Epithelial cell of prostate (primary cell): ENCODE measurements around the gene TTC7B.

Source experiments
- DNase-seq: peaks from one replicate; pipeline ENCODE4 v3.0.0-alpha.2; 2011; ENCODE audit warnings: low read depth, low spot score
- H3K27ac ChIP-seq: fragments of 450-650 bp; 2 replicates; pipeline ENCODE4 v1.5.1; 2017; ENCODE audit warnings: mild to moderate bottlenecking

The TTC7B gene

DNA sequence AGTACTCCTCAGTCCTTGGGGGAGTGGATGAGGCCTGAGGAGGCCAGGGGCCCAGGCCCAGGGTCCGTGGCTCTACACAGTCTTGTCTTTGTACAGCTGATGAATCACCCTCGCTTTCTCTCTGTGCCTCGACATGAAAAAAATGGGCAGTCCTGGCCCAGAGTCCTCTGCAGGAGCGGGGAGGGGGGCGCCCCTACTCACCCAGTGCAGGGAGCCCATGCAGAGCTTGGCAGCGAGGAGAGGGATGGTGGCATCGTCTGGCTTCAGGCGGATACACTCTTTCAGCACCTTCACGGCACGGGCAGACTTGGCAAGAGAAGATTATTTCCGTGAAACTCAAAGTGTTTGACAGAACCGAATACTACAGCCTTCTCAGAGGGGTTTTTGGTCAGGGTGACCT is 159.3 kb downstream of the TTC7B start:
- H3K27ac ChIP-seq, result no peak overlapping the region
- no peak for DNase-seq

GRCh38 chr14:90655829-90656228 is 160.4 kb downstream of the TTC7B start:
- no peak overlapping the region for H3K27ac ChIP-seq
- no peak for DNase-seq

GRCh38 chr14:90654831-90655276 is 161.4 kb downstream of the TTC7B start:
- H3K27ac ChIP-seq, result no peak overlapping the region
- DNase-seq, result no peak

GRCh38 chr14:90652626-90653025 is 163.6 kb downstream of the TTC7B start:
- no peak overlapping the region for H3K27ac ChIP-seq
- DNase-seq, result no peak

GRCh38 chr14:90651976-90652560 is 164.2 kb downstream of the TTC7B start:
- no peak overlapping the region for H3K27ac ChIP-seq
- no peak for DNase-seq

- no peak overlapping the region for H3K27ac ChIP-seq
- no peak for DNase-seq
Measured at GRCh38 chr14:90651271-90651804, 164.9 kb downstream of the TTC7B start.

GRCh38 chr14:90649557-90650135 is 166.6 kb downstream of the TTC7B start:
- no peak for DNase-seq
- H3K27ac ChIP-seq, result no peak overlapping the region

GRCh38 chr14:90649083-90649482 is 167.1 kb downstream of the TTC7B start:
- H3K27ac ChIP-seq, result no peak overlapping the region
- DNase-seq, result no peak

DNA sequence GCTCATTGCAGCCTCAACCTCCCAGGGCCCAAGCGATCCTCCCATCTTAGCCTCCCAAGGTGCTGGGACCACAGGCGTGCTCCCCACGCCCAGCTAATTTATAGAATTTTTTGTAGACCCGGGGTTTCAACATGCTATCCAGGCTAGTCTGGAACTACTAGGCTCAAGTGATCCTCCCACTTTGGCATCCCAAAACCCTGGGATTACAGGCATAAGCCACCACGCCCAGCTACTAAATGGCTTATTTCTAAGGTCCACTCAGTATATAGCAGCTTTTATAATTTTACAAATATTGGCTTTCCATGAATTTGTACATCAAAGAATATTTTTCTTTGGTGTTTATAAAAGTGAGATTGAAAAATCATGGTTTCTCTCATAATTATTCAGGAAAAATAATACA is 167.8 kb downstream of the TTC7B start:
- no peak for DNase-seq
- no peak overlapping the region for H3K27ac ChIP-seq

DNA sequence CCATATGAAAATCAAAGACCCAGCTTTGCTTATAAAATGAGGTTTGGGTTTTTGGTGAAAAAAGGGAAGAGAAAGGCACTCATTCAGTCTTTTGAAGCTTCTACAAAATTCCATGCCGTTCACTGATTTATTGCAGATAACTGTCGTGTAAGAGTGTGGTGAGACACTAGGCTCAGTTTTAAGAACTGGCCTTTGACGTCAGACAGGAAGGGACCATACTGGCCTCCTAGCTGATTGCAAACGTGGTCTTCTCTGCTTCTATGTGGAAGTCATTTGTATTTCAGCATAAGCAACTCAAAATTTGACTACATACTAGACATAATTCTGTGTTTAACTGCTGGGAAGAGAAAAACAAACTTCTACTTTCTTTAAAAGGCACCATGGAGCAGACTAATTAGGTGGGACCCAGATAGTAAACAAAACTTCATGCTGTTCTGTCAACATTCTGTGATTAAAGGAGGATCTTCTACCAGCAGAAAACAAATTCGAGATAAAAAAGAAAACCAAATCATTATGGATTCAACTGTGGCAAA is 168.7 kb downstream of the TTC7B start:
- DNase-seq, result no peak
- H3K27ac ChIP-seq, result no peak overlapping the region

- DNase-seq, result peak; percentile 16
- no peak overlapping the region for H3K27ac ChIP-seq
Measured at GRCh38 chr14:90645842-90646443, 170.3 kb downstream of the TTC7B start.

GRCh38 chr14:90644882-90645281 is 171.3 kb downstream of the TTC7B start:
- no peak for DNase-seq
- no peak overlapping the region for H3K27ac ChIP-seq

GRCh38 chr14:90643982-90644670 is 172.1 kb downstream of the TTC7B start:
- no peak overlapping the region for H3K27ac ChIP-seq
- no peak for DNase-seq

DNA sequence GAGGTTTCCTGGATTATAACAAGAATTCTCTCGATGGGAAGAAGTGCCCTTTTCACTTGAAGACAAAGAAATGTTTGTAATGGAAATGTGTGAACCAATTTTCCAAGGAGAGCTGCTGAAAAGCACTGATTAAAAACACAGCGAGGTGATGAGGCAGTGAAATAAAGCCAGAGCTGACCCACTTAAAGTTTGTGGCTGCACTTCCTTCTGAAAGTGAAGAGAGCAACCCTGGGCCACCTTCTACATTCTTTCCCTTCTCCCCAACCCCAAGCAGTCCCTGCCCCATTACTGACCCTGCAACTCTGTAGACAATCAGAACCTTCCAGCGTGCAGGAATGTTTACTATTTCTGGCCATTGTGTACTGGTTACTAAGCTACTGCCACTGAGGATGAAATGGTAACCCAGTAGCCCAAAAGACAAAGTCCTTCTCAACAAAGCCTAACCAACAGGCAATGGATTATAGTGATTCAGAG is 173.9 kb downstream of the TTC7B start:
- no peak for DNase-seq

GRCh38 chr14:90641615-90642243 is 174.5 kb downstream of the TTC7B start:
- H3K27ac ChIP-seq, result no peak overlapping the region

More for the DNA sequence above, 173.9 kb downstream of the TTC7B start:
- H3K27ac ChIP-seq, result no peak overlapping the region

GRCh38 chr14:90641168-90641567 is 175.1 kb downstream of the TTC7B start:
- no peak overlapping the region for H3K27ac ChIP-seq
- no peak for DNase-seq

More at GRCh38 chr14:90641615-90642243, 174.5 kb downstream of the TTC7B start:
- DNase-seq, result no peak

DNA sequence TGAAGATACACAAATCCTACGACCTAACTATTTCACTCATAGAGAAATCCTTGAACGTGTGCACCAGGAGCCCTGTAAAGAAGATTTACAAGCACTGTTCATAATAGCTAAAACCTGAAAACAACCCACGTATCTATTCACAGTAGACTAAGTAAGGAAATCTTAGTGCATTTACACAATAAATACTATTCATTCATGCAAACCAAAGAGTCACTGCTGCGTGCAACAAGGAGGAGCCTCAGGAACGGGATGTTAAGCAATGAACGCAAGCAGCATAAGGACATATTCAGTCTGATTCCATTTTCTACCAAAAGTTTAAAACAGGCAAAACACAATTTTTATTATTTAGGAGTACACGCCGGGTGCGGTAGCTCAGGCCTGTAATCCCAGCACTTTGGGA is 176.6 kb downstream of the TTC7B start:
- DNase-seq, result no peak
- no peak overlapping the region for H3K27ac ChIP-seq

GRCh38 chr14:90632871-90633270 is 183.4 kb downstream of the TTC7B start:
- H3K27ac ChIP-seq, result no peak overlapping the region
- DNase-seq, result no peak

GRCh38 chr14:90632451-90632850 is 183.8 kb downstream of the TTC7B start:
- no peak overlapping the region for H3K27ac ChIP-seq
- DNase-seq, result no peak

- DNase-seq, result no peak
- no peak overlapping the region for H3K27ac ChIP-seq
Measured at GRCh38 chr14:90630171-90630806, 185.9 kb downstream of the TTC7B start.
